ENCODE data around the gene TRAPPC12. TPM values are rescaled to one million over a fixed set of nuclear protein-coding genes. Genes with fewer than 3 reads are reported as not detected.

Gene TRAPPC12
- total RNA-seq, 4 donors from 2014 or later, result 52.2 to 90.7 (median 77.6) TPM

DNA sequence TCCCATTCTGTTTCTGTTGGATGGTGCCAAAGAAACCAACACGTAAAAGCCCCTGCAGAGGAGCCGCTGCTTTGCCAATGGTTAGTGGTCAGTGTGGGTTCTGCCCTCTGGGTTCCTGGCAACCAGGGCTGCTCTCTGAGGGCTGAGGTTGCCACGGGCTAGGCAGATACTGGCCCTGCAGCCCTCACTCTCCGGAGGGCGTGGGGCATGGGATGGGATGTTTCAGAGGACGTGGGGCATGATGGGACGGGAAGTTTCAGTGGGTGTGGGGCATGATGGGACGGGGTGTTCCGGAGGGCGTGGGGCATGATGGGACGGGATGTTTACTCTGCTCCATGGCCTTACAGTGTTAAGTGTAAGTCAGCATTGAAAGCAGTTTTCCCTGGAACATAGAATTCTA, 105.7 kb downstream of the TRAPPC12 start:
- TF ChIP-seq, protein P1, sequence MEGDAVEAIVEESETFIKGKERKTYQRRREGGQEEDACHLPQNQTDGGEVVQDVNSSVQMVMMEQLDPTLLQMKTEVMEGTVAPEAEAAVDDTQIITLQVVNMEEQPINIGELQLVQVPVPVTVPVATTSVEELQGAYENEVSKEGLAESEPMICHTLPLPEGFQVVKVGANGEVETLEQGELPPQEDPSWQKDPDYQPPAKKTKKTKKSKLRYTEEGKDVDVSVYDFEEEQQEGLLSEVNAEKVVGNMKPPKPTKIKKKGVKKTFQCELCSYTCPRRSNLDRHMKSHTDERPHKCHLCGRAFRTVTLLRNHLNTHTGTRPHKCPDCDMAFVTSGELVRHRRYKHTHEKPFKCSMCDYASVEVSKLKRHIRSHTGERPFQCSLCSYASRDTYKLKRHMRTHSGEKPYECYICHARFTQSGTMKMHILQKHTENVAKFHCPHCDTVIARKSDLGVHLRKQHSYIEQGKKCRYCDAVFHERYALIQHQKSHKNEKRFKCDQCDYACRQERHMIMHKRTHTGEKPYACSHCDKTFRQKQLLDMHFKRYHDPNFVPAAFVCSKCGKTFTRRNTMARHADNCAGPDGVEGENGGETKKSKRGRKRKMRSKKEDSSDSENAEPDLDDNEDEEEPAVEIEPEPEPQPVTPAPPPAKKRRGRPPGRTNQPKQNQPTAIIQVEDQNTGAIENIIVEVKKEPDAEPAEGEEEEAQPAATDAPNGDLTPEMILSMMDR (IDR thresholded peaks at IDR 0.05), result no peak
- TF ChIP-seq POLR2A (IDR thresholded peaks at IDR 0.05) (no peak), POLR2AphosphoS5 (IDR thresholded peaks at IDR 0.05) (no peak), EP300 (IDR thresholded peaks at IDR 0.05) (no peak)
- Histone ChIP-seq H3K4me1 (peaks cover 0 to 7% (median 0%) of the 10 kb centered on the region in 3 donors), H3K27me3 (no peaks in the 10 kb centered on the region), H3K27ac (no peak overlapping the region), H3K36me3 (peaks cover 0 to 52% of the 10 kb centered on the region in 2 donors), H3K9me3 (no peaks in the 10 kb centered on the region), H3K4me3 (no peak overlapping the region)
- no peak for ATAC-seq
- 96 to 100% methylated on average over 1 to 6 of the region's 11 CpGs for WGBS, 2 donors (ENCODE audit: low coverage in 1 of 2)

DNA sequence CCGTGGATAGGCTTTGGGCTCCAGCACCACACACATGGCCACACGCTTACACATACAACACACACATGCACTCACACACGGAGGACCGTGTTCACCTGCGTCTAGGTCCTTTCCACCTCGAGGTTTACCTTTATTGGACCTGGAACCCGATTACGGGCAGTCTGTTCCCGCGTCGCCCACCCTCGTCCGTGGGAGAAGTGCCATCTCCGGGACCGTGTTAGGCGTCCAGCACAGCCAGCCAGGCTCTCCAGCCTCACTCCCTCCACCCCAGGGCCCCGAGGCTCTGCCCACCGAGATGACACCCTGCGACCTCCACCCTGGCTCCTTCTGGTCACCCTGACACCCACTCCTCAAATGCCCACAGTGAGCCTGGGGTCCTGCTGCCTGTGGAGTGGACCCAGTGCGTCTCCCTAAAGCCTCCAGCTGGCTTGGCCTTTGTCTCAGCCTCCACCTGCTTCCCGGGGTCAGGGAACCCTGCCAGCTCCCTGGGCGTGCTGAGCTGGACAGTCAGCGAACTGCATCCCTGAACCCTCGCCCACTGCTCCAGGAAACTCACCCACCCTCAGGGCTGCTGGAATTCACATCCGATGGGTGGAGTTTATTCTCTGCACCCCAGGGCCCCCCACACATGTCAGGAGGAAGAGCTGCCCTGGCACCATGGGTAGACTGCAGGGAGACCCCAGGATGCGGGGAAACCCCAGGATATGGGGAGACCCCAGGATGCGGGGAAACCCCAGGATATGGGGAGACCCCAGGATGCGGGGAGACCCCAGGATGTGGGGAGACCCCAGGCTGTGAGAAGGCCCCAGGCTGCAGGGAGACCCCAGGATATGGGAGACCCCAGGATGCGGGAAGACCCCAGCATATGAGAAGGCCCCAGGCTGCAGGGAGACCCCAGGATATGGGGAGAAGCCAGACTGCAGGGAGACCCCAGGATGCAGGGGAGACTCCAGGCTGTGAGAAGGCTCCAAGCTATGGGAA, 106.8 kb downstream of the TRAPPC12 start:
- Histone ChIP-seq H3K27ac (no peak overlapping the region), H3K27me3 (no peaks in the 10 kb centered on the region), H3K4me3 (no peak overlapping the region), H3K4me1 (no peaks in the 10 kb centered on the region), H3K36me3 (peaks cover 0 to 48% of the 10 kb centered on the region in 2 donors), H3K9me3 (no peaks in the 10 kb centered on the region)
- no peak for ATAC-seq
- no peak for TF ChIP-seq POLR2AphosphoS5 (IDR thresholded peaks at IDR 0.05)
- no peak for TF ChIP-seq EP300 (IDR thresholded peaks at IDR 0.05)
- TF ChIP-seq, protein P1 (IDR thresholded peaks at IDR 0.05), result no peak
- 85 to 89% methylated on average over 8 of the region's 29 CpGs for WGBS, 2 donors (ENCODE audit: low coverage in 1 of 2)

DNA sequence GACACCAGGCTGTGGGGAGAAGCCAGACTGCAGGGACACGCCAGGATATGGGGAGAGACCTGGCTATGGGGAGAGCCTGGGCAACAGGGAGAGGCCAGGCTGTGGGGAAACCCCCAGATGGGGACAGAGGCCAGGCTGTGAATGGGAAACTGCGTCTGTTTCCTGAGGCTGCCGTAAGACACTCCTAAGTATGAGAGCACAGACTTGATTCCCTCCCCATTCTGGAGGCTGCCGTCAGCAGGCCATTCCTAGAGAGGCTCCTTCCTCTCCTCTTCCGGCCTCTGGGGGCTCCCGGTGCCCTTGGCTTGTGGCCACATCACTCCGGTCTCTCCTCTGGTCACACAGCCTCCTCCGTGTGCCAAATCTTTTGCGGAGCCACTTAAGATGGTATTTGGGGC, 107.5 kb downstream of the TRAPPC12 start:
- ATAC-seq, result no peak
- Histone ChIP-seq H3K4me3 (no peak overlapping the region), H3K36me3 (peaks cover 0 to 43% of the 10 kb centered on the region in 2 donors), H3K27ac (no peak overlapping the region), H3K9me3 (no peaks in the 10 kb centered on the region), H3K4me1 (no peaks in the 10 kb centered on the region), H3K27me3 (no peaks in the 10 kb centered on the region)
- TF ChIP-seq EP300 (IDR thresholded peaks at IDR 0.05), result no peak
- TF ChIP-seq POLR2AphosphoS5 (IDR thresholded peaks at IDR 0.05), result no peak
- no peak for TF ChIP-seq POLR2A (IDR thresholded peaks at IDR 0.05)
- TF ChIP-seq, protein P1 (IDR thresholded peaks at IDR 0.05), result no peak
- 67 to 80% methylated on average over 1 to 5 of the region's 9 CpGs for WGBS, 2 donors (ENCODE audit: low coverage in 1 of 2)

DNA sequence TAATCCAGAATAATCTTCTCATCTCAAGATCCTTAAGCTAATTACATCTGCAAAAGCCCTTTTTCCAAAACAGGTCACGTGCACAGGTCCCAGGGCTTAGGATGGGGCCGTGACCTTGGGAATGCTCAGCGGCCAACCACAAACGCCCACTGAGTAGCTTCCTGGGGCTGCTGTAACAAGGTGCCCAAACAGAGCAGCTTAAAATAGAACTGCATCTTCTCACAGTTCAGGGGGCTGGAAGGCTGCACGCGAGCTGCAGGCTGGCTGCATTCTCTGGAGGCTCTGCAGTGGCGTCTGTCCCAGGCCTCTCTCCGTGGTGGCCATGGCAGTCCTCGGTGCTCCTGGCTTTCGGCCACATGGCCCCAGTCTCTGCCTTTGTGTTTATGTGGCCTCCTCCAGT, 107.9 kb downstream of the TRAPPC12 start:
- Histone ChIP-seq H3K36me3 (peaks cover 0 to 38% of the 10 kb centered on the region in 2 donors), H3K9me3 (no peaks in the 10 kb centered on the region), H3K27me3 (no peaks in the 10 kb centered on the region), H3K27ac (no peak overlapping the region), H3K4me3 (no peak overlapping the region), H3K4me1 (no peaks in the 10 kb centered on the region)
- TF ChIP-seq, protein P1 (IDR thresholded peaks at IDR 0.05), result no peak
- TF ChIP-seq POLR2A (IDR thresholded peaks at IDR 0.05), result no peak
- WGBS, 2 donors (ENCODE audit: low coverage in 1 of 2), result 58 to 88% methylated on average over 3 to 4 of the region's 10 CpGs
- ATAC-seq, result no peak

DNA sequence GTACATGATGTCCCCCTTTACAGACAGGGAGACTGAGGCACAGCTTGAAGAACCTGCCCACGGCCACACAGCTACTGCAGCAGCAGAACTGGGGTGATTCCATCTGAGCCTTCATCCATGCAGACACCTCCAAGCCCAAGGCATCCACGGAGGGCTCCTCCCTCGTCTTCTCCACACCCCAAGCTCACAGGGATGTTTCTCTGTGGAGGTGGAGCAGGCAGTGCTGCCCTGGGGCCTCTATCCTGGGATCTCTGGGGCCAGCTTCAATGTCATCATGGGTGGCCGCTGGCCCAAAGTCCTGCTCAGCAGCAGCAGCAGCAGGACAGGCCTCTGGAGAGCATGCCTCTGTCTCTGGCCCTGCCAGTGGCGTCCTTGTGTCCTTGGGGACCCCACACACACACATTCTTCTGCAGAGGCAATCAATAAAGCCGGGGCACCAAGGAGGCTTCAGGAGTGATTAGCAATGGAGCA, 108.6 kb downstream of the TRAPPC12 start:
- peaks cover 0 to 32% of the 10 kb centered on the region in 2 donors for H3K36me3 ChIP-seq
- no peak overlapping the region for H3K27ac ChIP-seq
- no peak for ATAC-seq
- H3K4me1 ChIP-seq, result peaks cover 0 to 2% (median 0%) of the 10 kb centered on the region in 3 donors
- 63 to 100% methylated on average over 1 to 2 of the region's 6 CpGs for WGBS, 2 donors (ENCODE audit: low coverage in 1 of 2)
- TF ChIP-seq POLR2AphosphoS5 (IDR thresholded peaks at IDR 0.05), result no peak
- TF ChIP-seq EP300 (IDR thresholded peaks at IDR 0.05), result no peak
- TF ChIP-seq, protein P1 (IDR thresholded peaks at IDR 0.05), result no peak
- no peak for TF ChIP-seq POLR2A (IDR thresholded peaks at IDR 0.05)
- no peaks in the 10 kb centered on the region for H3K27me3 ChIP-seq
- no peak overlapping the region for H3K4me3 ChIP-seq
- H3K9me3 ChIP-seq, result no peaks in the 10 kb centered on the region

Measured in gastroesophageal sphincter (tissue), 4 donors.